MCF 10A (cell line): ENCODE results near the gene LSM2. TPM values are rescaled to one million over a fixed set of nuclear protein-coding genes. Genes with fewer than 3 reads are reported as not detected.

Experiments used
- BruUV-seq: library from RNA; stranded (reverse); fragments of 400-500 nt; replicated peaks from 2 replicates; lab custom pipeline; 2021; lab: Mats Ljungman, UMichigan
- CTCF ChIA-PET: fragments of 300-600 bp; sonication (Branson Sonifier 250); formaldehyde crosslinking; extraction: SDS; loops from one replicate; lab custom pipeline; 2021; ENCODE audit warnings: antibody characterized with exemption, inconsistent platforms; lab: Yijun Ruan, JAX
- POLR2A ChIA-PET: fragments of 300-600, 350-650 bp; sonication (Branson Sonifier 250); formaldehyde crosslinking; extraction: SDS; loops from one replicate; lab custom pipeline; 2020; ENCODE audit warnings: antibody characterized with exemption, inconsistent platforms; lab: Yijun Ruan, JAX
- DNase-seq: peaks from one replicate; pipeline ENCODE4 v3.0.0-alpha.2; 2018; ENCODE audit not compliant: unreplicated experiment
- H3K27ac Mint-ChIP-seq: one replicate; pipeline ENCODE4 v1.8.0; 2022; ENCODE audit warnings: mild to moderate bottlenecking, low read depth, mixed read lengths; ENCODE audit not compliant: unreplicated experiment
- H3K27me3 Mint-ChIP-seq: one replicate; pipeline ENCODE4 v1.8.0; 2022; ENCODE audit warnings: mixed read lengths; ENCODE audit not compliant: insufficient read depth, unreplicated experiment
- H3K36me3 Mint-ChIP-seq: one replicate; pipeline ENCODE4 v1.8.0; 2022; ENCODE audit warnings: mild to moderate bottlenecking, moderate library complexity, mixed read lengths; ENCODE audit not compliant: insufficient read depth, unreplicated experiment
- H3K4me1 Mint-ChIP-seq: one replicate; pipeline ENCODE4 v1.8.0; 2022; ENCODE audit warnings: mixed read lengths; ENCODE audit not compliant: insufficient read depth, unreplicated experiment
- H3K4me3 Mint-ChIP-seq: one replicate; pipeline ENCODE4 v1.8.0; 2022; ENCODE audit warnings: mild to moderate bottlenecking, moderate library complexity, mixed read lengths; ENCODE audit not compliant: unreplicated experiment
- H3K9me3 Mint-ChIP-seq: one replicate; pipeline ENCODE4 v1.8.0; 2022; ENCODE audit warnings: mixed read lengths; ENCODE audit not compliant: unreplicated experiment
- intact Hi-C: fragments of 100-400 bp; cut with micrococcal nuclease; formaldehyde crosslinking; loops from 2 replicates; pipeline ENCODE4 v1.14.1; 2022
- total RNA-seq: library from RNA; stranded (reverse); gene quantifications from 2 replicates; pipeline ENCODE4 v1.2.3, GENCODE V29; 2022
- TF ChIP-seq, protein P1 (sequence below): fragments of 200-600 bp; IDR thresholded peaks from one replicate; pipeline ENCODE4 v1.8.0; 2022; ENCODE audit warnings: antibody characterized with exemption, mild to moderate bottlenecking; ENCODE audit not compliant: unreplicated experiment

LSM2 gene
- total RNA-seq, 1 experiment from 2014 or later, result 47.4 TPM

DNA sequence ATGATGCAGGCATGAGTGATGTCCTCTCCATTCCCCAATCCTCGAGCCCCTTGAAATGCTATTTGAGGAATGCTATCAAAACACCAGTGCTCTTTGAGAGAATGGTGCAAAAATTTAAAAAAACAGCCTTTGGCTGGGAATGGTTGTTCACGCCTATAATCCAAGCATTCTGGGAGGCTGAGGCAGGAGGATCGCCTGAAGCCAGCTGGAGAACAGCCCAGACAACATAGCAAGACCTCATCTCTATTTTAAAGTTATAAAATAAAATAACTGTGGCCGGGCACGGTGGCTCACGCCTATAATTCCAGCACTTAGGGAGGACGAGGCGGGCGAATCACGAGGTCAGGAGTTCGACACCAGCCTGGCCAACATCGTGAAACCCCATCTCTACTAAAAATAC lies 7.0 kb downstream of the LSM2 start:
- no peaks in the 10 kb centered on the region for H3K27me3 Mint-ChIP-seq
- H3K4me1 Mint-ChIP-seq, result no peaks in the 10 kb centered on the region
- intact Hi-C loops, result no loop called here
- BruUV-seq, result no TSS peak
- H3K4me3 Mint-ChIP-seq, result no peak overlapping the region
- H3K9me3 Mint-ChIP-seq, result no peaks in the 10 kb centered on the region
- TF ChIP-seq, protein P1, sequence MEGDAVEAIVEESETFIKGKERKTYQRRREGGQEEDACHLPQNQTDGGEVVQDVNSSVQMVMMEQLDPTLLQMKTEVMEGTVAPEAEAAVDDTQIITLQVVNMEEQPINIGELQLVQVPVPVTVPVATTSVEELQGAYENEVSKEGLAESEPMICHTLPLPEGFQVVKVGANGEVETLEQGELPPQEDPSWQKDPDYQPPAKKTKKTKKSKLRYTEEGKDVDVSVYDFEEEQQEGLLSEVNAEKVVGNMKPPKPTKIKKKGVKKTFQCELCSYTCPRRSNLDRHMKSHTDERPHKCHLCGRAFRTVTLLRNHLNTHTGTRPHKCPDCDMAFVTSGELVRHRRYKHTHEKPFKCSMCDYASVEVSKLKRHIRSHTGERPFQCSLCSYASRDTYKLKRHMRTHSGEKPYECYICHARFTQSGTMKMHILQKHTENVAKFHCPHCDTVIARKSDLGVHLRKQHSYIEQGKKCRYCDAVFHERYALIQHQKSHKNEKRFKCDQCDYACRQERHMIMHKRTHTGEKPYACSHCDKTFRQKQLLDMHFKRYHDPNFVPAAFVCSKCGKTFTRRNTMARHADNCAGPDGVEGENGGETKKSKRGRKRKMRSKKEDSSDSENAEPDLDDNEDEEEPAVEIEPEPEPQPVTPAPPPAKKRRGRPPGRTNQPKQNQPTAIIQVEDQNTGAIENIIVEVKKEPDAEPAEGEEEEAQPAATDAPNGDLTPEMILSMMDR, result no peak
- POLR2A ChIA-PET, result interaction anchor here (0.9 to 2.7 kb wide), 5 partner anchors 16 to 27 kb away, joined by 3 to 15 read pairs (median 6); partner anchors contain the start of genes HSPA1A, HSPA1B and HSPA1L
- DNase-seq, result no peak
- CTCF ChIA-PET, result interaction anchor here (0.6 kb wide), 2 partner anchors 244 to 303 kb away, joined by 3 read pairs; no protein-coding TSS in a partner anchor
- peaks cover 57% of the 10 kb centered on the region for H3K36me3 Mint-ChIP-seq
- no peak overlapping the region for H3K27ac Mint-ChIP-seq

DNA sequence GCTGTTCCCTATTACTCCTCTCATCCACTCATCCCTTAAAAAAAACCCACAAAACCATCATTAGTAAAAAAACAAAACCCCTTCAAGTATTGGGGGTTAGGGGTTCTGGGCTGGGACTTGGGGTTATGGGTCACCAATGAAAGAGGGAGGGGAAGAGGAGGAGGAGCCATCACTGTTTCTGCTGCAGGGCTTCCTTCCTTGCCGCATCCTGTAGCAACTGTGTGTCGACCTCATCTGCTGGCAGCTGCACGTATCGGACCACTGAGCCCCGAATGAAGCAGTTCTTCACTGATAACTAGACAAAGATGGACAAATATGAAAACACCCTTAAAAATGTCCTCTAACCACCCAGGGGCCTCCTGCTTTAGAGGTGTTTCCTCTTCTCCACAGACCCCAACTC lies 9.2 kb downstream of the LSM2 start:
- peaks cover 56% of the 10 kb centered on the region for H3K36me3 Mint-ChIP-seq
- H3K4me1 Mint-ChIP-seq, result peaks cover 10% of the 10 kb centered on the region
- H3K27ac Mint-ChIP-seq, result no peak overlapping the region
- DNase-seq, result no peak
- TF ChIP-seq, protein P1, result no peak
- H3K9me3 Mint-ChIP-seq, result no peaks in the 10 kb centered on the region
- no TSS peak for BruUV-seq
- POLR2A ChIA-PET, result interaction anchor here (1.6 to 2.7 kb wide), 2 partner anchors 9 to 29 kb away, joined by 7 to 15 read pairs; partner anchors contain the start of genes HSPA1B and LSM2
- intact Hi-C loops, result loop anchor here (2.0 kb wide), 1 partner anchor 17 kb away; the partner anchor contains the start of genes HSPA1A and HSPA1L
- H3K4me3 Mint-ChIP-seq, result no peak overlapping the region
- no peaks in the 10 kb centered on the region for H3K27me3 Mint-ChIP-seq
- CTCF ChIA-PET, result interaction anchor here (2.2 to 2.8 kb wide), 2 partner anchors 9 to 16 kb away, joined by 6 to 22 read pairs; partner anchors contain the start of gene LSM2

DNA sequence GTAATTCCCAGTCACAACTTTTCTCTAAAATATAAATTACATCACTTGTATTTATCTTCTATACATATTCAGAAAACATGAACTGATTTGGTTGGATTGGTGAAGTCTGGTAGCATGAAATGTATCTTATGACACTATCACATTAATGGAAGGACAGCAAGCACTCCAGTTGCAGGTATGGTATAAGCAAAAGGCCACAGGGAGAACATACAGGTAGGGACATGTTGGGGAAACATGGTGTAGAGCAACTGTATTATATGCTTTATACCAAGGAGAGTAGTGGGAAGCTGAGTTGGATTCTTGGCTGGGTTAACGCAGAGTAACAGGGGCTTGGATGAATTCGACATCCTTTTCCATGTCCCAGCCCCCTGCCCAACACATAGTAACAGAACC lies 9.8 kb downstream of the LSM2 start:
- H3K27ac Mint-ChIP-seq, result no peak overlapping the region
- no peak for DNase-seq

More for the DNA sequence above, 9.8 kb downstream of the LSM2 start:
- BruUV-seq, result no TSS peak
- Mint-ChIP-seq H3K36me3 (peaks cover 57% of the 10 kb centered on the region), H3K9me3 (no peaks in the 10 kb centered on the region), H3K4me3 (no peak overlapping the region), H3K4me1 (peaks cover 16% of the 10 kb centered on the region), H3K27me3 (no peaks in the 10 kb centered on the region)
- TF ChIP-seq, protein P1, result no peak
- POLR2A ChIA-PET, result interaction anchor here (1.6 to 3.2 kb wide), 11 partner anchors 9 to 94 kb away, joined by 4 to 79 read pairs (median 19); partner anchors contain the start of genes ABHD16A, DDAH2, HSPA1A and HSPA1B
- intact Hi-C loops, result loop anchor here (2.0 kb wide), 1 partner anchor 18 kb away; the partner anchor contains the start of genes HSPA1A and HSPA1L
- CTCF ChIA-PET, result interaction anchor here (1.3 to 2.8 kb wide), 3 partner anchors 9 to 67 kb away, joined by 3 to 22 read pairs (median 6); partner anchors contain the start of genes DDAH2 and LSM2
